Naive thymus-derived CD4-positive, alpha-beta T cell (primary cell): ENCODE measurements around the gene UBASH3A. TPM values are rescaled to one million over a fixed set of nuclear protein-coding genes. Genes with fewer than 3 reads are reported as not detected.
A peak's percentile ranks its signal among the peaks of the same experiment; 100 is the strongest.

Experiments
- ATAC-seq: fragments of 150-1000 bp; cut with Tn5 transposase; 2 replicates; pipeline ENCODE4 v1.10.0; 2021; ENCODE audit warnings: mild to moderate bottlenecking, moderate library complexity
- CTCF ChIA-PET: fragments of 350-600 bp; sonication (Branson Sonifier 250); formaldehyde crosslinking; loops from one replicate; lab custom pipeline; 2021; ENCODE audit warnings: antibody characterized with exemption; lab: Charles Lee
- POLR2A ChIA-PET: fragments of 350-600 bp; sonication (Branson Sonifier 250); formaldehyde crosslinking; loops from one replicate; lab custom pipeline; 2021; ENCODE audit warnings: antibody characterized with exemption, inconsistent platforms; lab: Charles Lee
- DNase-seq, 9 donors: peaks; one replicate each; pipeline versions ENCODE4 v3.0.0 to v3.0.0-alpha.2; 2020 to 2022; ENCODE audit warnings: mixed read lengths in 1 of 9
- H3K27ac ChIP-seq: one replicate; pipeline ENCODE4 v1.7.0; 2013; ENCODE audit warnings: mild to moderate bottlenecking, low read depth, low read length, moderate library complexity
- H3K27me3 ChIP-seq, 2 donors: one replicate each; pipeline ENCODE4 v1.7.0; 2013; ENCODE audit warnings: low read length in 2 of 2, mild to moderate bottlenecking in 2 of 2, moderate library complexity in 2 of 2; ENCODE audit not compliant: control insufficient read depth in 2 of 2, insufficient read depth in 2 of 2
- H3K36me3 ChIP-seq, 3 experiments: 1 replicate in 2 of 3; 2 replicates in 1 of 3; pipeline ENCODE4 v1.7.0; 2013; ENCODE audit warnings: low read length in 3 of 3, mild to moderate bottlenecking in 3 of 3, moderate library complexity in 1 of 3; ENCODE audit not compliant: insufficient read depth in 3 of 3, control insufficient read depth in 2 of 3
- H3K4me1 ChIP-seq, 2 donors: one replicate each; pipeline ENCODE4 v1.7.0; 2013; ENCODE audit warnings: low read length in 2 of 2, mild to moderate bottlenecking in 2 of 2, moderate library complexity in 1 of 2; ENCODE audit not compliant: control insufficient read depth in 2 of 2, insufficient read depth in 2 of 2
- H3K4me3 ChIP-seq: 2 replicates; pipeline ENCODE4 v1.7.0; 2013; ENCODE audit warnings: mild to moderate bottlenecking, low read length
- H3K9me3 ChIP-seq, 3 experiments: 1 replicate in 2 of 3; 2 replicates in 1 of 3; pipeline ENCODE4 v1.7.0; 2013; ENCODE audit warnings: low read length in 3 of 3; ENCODE audit not compliant: control insufficient read depth in 2 of 3
- H3K27ac Mint-ChIP-seq, 9 donors: one replicate each; pipeline ENCODE4 v1.8.0; 2020 to 2022; ENCODE audit warnings: mixed read lengths in 9 of 9, mild to moderate bottlenecking in 8 of 9, moderate library complexity in 5 of 9, inconsistent platforms in 2 of 9
- H3K27me3 Mint-ChIP-seq, 5 donors: one replicate each; pipeline ENCODE4 v1.8.0; 2021 to 2022; ENCODE audit warnings: mixed read lengths in 5 of 5, mild to moderate bottlenecking in 1 of 5
- H3K36me3 Mint-ChIP-seq, 5 donors: one replicate each; pipeline ENCODE4 v1.8.0; 2020 to 2022; ENCODE audit warnings: mixed read lengths in 5 of 5, mild to moderate bottlenecking in 3 of 5, inconsistent platforms in 1 of 5
- H3K4me1 Mint-ChIP-seq, 7 donors: one replicate each; pipeline ENCODE4 v1.8.0; 2020 to 2022; ENCODE audit warnings: mixed read lengths in 7 of 7, mild to moderate bottlenecking in 3 of 7, inconsistent platforms in 1 of 7
- H3K4me3 Mint-ChIP-seq, 10 donors: one replicate each; pipeline ENCODE4 v1.8.0; 2020 to 2022; ENCODE audit warnings: mild to moderate bottlenecking in 10 of 10, mixed read lengths in 10 of 10, moderate library complexity in 6 of 10, inconsistent platforms in 2 of 10
- H3K9me3 Mint-ChIP-seq, 11 donors: one replicate each; pipeline ENCODE4 v1.8.0; 2020 to 2022; ENCODE audit warnings: mixed read lengths in 11 of 11, mild to moderate bottlenecking in 4 of 11, inconsistent platforms in 1 of 11, moderate library complexity in 1 of 11
- intact Hi-C, 2 donors: fragments of 100-400 bp; cut with micrococcal nuclease; formaldehyde crosslinking; loops; one replicate each; pipeline ENCODE4 v1.15.1; 2023
- polyA plus RNA-seq, 2 donors: library from polyadenylated mRNA; unstranded; fragments of 300-500 nt; fragmentation: Illumina TruSeq; gene quantifications; one replicate each; pipeline ENCODE4 v1.2.3, GENCODE V29; 2021
- total RNA-seq, 6 experiments: library from RNA in 5 of 6; stranded (reverse) in 5 of 6; gene quantifications; 1 replicate in 5 of 6; 2 replicates in 1 of 6; pipeline ENCODE4 v1.2.3 and lab custom pipeline; 2021 to 2026

Gene UBASH3A
- total and polyA plus RNA-seq, 7 experiments from 2014 or later, result 41.9 to 101 (median 91.7) TPM

DNA sequence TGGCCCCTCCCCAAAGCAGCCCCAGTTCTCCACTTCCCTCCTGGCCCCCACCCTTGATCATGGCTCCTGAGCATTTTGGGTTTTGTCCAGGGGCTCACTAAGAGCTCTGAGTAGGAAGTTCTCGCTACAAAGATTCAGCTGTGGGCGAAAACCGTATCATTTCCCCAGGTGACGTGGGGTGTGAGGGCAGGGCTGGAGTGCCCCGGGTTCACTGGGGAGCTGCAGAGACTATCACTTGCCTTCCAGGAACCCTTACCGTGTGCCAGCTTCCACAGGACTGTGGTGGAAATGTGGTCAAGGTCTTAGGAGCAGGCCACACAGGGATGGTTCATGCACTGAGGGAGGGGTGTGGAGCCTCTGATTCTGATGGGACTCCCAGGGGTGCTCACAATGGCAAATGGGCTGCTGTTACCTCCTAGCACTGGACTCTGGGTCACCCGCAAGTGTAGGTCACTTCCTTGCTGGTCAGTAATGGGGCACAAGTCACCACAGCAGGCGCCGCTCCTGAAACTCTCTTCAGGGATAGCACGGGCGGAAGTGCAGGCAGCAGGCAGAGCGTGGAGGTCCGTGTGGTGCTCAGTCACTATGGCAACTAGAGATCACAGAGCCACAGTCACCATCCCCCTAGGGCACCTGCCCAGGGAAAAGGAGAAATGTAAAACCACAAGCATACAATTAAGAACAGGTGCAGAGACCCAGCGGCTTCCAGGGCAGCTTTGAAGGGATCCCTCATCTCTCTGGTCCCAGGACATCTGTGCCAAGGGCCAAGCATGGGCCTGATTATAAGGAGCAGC, 56.9 kb downstream of the UBASH3A start:
- ATAC-seq, result peak; percentile 81
- intact Hi-C loops, result loop anchor here (1.0 to 5.0 kb wide), 6 partner anchors 10 to 228 kb away; partner anchors contain the start of genes RSPH1 (in 1 of the 2) and TMPRSS3 (in 1 of the 2)
- DNase-seq, result peak in 8 of 9 donors; percentile 31 to 84 (median 80)
- peaks cover 17 to 61% of the 10 kb centered on the region in 2 donors for H3K4me1 ChIP-seq
- Mint-ChIP-seq H3K4me1 (peaks cover 54 to 81% (median 79%) of the 10 kb centered on the region in 7 donors), H3K27ac (peak overlapping the region; percentile 59 to 99 (median 96)), H3K36me3 (peaks cover 0 to 7% (median 0%) of the 10 kb centered on the region in 5 donors), H3K27me3 (no peaks in the 10 kb centered on the region), H3K9me3 (peaks cover 0 to 4% (median 0%) of the 10 kb centered on the region in 11 donors), H3K4me3 (peak overlapping the region in 9 of 10 donors; percentile 58 to 85 (median 78))
- POLR2A ChIA-PET, result interaction anchor here (1.3 to 2.0 kb wide), 3 partner anchors 53 to 67 kb away, joined by 4 to 5 read pairs (median 4); partner anchors contain the start of genes SLC37A1 and UBASH3A
- H3K27ac ChIP-seq, result peak overlapping the region; percentile 73
- peak overlapping the region; percentile 30 for H3K4me3 ChIP-seq
- CTCF ChIA-PET, result interaction anchor here (0.7 to 2.1 kb wide), 2 partner anchors 11 to 91 kb away, joined by 3 to 8 read pairs; no protein-coding TSS in a partner anchor
- no peaks in the 10 kb centered on the region for H3K36me3 ChIP-seq
- H3K27me3 ChIP-seq, result no peaks in the 10 kb centered on the region
- H3K9me3 ChIP-seq, result no peaks in the 10 kb centered on the region

DNA sequence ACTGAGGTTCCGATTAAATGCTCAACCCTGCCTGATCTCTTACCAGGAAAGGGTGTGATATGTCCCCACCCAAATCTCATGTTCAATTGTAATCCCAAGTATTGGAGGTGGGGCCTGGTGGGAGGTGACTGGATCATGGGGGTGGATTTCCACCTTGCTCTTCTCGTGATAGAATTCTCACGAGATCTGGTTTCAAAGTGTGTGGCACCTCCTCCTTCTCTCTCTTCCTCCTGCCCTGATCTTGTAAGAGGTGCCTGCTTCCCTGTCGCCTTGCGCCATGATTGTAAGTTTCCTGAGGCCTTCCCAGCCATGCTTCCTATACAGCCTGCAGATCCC, 57.5 kb downstream of the UBASH3A start:
- H3K9me3 Mint-ChIP-seq, result peaks cover 0 to 4% (median 0%) of the 10 kb centered on the region in 11 donors
- Histone ChIP-seq H3K4me1 (peaks cover 18 to 61% of the 10 kb centered on the region in 2 donors), H3K27me3 (no peaks in the 10 kb centered on the region), H3K27ac (peak overlapping the region; percentile 73), H3K4me3 (no peak overlapping the region), H3K9me3 (no peaks in the 10 kb centered on the region), H3K36me3 (no peaks in the 10 kb centered on the region)
- CTCF ChIA-PET, result interaction anchor here (0.8 to 1.2 kb wide), 2 partner anchors 151 to 286 kb away, joined by 3 to 5 read pairs; no protein-coding TSS in a partner anchor
- intact Hi-C loops, result loop anchor here (2.0 to 5.0 kb wide), 4 partner anchors 36 to 229 kb away; partner anchors contain the start of gene TMPRSS3 (in 1 of the 2)
- POLR2A ChIA-PET, result interaction anchor here (1.3 to 2.0 kb wide), 4 partner anchors 11 to 66 kb away, joined by 4 to 7 read pairs (median 4); partner anchors contain the start of genes SLC37A1 and UBASH3A
- ATAC-seq (no peak), DNase-seq (no peak)
- H3K27me3 Mint-ChIP-seq, result no peaks in the 10 kb centered on the region
- peaks cover 52 to 78% (median 77%) of the 10 kb centered on the region in 7 donors for H3K4me1 Mint-ChIP-seq
- peak overlapping the region; percentile 59 to 99 (median 96) for H3K27ac Mint-ChIP-seq
- H3K36me3 Mint-ChIP-seq, result peaks cover 0 to 7% (median 0%) of the 10 kb centered on the region in 5 donors
- peak overlapping the region; percentile 13 to 85 (median 77) for H3K4me3 Mint-ChIP-seq

DNA sequence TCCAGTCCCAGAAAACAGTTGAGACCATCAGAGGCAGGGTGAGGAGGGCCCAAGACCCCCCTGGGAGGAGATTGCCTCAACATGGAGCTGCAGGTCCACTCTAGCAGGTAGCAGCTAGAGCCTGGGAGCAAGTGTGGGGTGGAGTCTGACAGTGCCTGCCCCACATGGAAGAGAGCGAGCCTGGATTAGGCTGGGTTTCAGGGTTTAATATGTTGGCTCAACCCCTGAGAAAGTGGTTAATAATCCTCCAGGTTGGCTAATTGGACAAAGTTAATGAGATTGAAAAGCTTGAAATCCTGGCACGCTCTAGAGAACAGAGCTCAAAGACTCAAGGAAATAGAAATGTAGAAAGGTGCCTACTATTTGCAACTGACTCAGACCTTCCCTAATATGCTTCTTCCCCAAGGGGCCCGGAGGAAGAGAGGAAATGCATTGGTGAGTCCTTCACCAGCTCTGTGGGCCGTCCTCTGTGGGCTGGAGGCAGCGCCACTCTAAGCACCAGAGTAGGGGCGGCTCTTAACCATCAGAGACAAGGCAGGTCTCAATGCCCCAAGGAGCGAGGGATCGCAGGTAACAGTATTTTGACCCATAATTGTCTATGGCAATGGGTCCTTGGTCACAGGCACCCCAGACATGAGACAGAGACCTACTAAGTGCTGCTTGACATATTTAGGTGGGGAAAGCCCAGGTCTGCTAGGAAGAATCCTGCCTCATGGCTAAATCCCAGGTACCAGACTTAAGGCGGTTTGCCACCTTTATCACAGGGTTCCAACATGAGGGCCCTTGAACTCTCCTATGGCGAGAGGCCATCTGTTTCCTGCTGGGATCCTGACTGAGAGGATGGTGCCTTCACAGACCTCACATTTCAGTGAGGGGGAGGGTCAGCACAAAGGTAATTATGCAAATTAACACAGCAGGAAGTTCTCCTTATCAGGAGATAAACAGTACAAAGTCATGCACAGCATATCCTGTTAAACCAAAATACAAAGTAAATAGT, 58.5 kb downstream of the UBASH3A start:
- intact Hi-C loops, result loop anchor here (2.0 to 5.0 kb wide), 4 partner anchors 37 to 230 kb away; partner anchors contain the start of gene TMPRSS3 (in 1 of the 2)

DNA sequence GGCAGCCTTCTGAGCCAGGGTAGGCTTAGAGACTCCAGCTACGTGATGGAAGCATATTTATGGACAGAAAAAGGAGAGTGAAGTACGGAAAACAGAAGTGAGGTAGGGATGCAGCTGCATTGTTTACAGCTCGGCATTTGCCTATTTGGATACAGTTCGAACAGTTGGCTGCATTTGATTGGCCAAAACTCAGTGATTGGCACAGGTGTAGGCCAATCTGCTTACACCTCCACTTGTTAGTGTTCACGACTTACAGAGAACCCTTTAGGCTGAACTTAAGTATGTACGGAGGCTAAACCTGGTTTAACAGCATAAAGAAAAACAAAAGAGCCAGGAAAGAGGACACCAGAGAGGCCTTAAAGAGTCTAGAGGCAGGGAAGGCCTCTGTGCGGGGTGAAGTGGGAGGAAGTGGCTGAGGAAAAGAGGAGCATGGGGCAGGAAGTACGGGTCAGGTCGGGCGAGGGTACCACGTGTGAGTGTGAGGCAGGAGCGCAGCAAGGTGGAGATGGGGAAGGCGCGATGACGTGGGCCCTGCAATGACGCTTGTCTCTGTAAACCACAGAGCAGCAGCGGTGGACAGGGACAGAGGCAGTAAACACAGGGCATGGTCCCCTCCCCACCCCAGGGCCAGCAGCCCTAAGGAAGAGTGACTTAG, 60.3 kb downstream of the UBASH3A start:
- no peaks in the 10 kb centered on the region for H3K9me3 ChIP-seq
- ATAC-seq (peak; percentile 74), DNase-seq (peak; percentile 37 to 82 (median 73))
- Mint-ChIP-seq H3K36me3 (peaks cover 0 to 7% (median 0%) of the 10 kb centered on the region in 5 donors), H3K27me3 (peaks cover 0 to 3% (median 0%) of the 10 kb centered on the region in 5 donors), H3K27ac (peak overlapping the region; percentile 80 to 95 (median 92)), H3K4me3 (peak overlapping the region; percentile 39 to 81 (median 69)), H3K9me3 (peaks cover 0 to 4% (median 0%) of the 10 kb centered on the region in 11 donors), H3K4me1 (peaks cover 52 to 75% (median 68%) of the 10 kb centered on the region in 7 donors)
- intact Hi-C loops, result loop anchor here (1.0 to 5.0 kb wide), 4 partner anchors 32 to 232 kb away; partner anchors contain the start of genes RSPH1 (in 2 of the 2) and TMPRSS3 (in 1 of the 2)
- peak overlapping the region; percentile 12 for H3K4me3 ChIP-seq
- peaks cover 18 to 56% of the 10 kb centered on the region in 2 donors for H3K4me1 ChIP-seq
- CTCF ChIA-PET, result no interaction called here
- H3K27me3 ChIP-seq, result no peaks in the 10 kb centered on the region
- POLR2A ChIA-PET, result interaction anchor here (0.6 to 0.8 kb wide), 4 partner anchors 63 to 1209 kb away, joined by 3 to 4 read pairs (median 3); no protein-coding TSS in a partner anchor
- peak overlapping the region; percentile 55 for H3K27ac ChIP-seq
- H3K36me3 ChIP-seq, result no peaks in the 10 kb centered on the region

More for the DNA sequence above, 58.5 kb downstream of the UBASH3A start:
- peaks cover 18 to 56% of the 10 kb centered on the region in 2 donors for H3K4me1 ChIP-seq
- peaks cover 48 to 71% (median 67%) of the 10 kb centered on the region in 7 donors for H3K4me1 Mint-ChIP-seq
- H3K27me3 Mint-ChIP-seq, result no peaks in the 10 kb centered on the region
- H3K27me3 ChIP-seq, result no peaks in the 10 kb centered on the region
- ChIA-PET POLR2A (interaction anchor here (1.2 to 2.0 kb wide), 5 partner anchors 12 to 65 kb away, joined by 4 to 7 read pairs (median 4); partner anchors contain the start of genes SLC37A1 and UBASH3A), CTCF (interaction anchor here (0.6 to 1.2 kb wide), 4 partner anchors 12 to 285 kb away, joined by 3 to 5 read pairs (median 3); no protein-coding TSS in a partner anchor)
- H3K9me3 Mint-ChIP-seq, result peaks cover 0 to 4% (median 0%) of the 10 kb centered on the region in 11 donors
- no peak for ATAC-seq
- peaks cover 0 to 7% (median 0%) of the 10 kb centered on the region in 5 donors for H3K36me3 Mint-ChIP-seq
- peak overlapping the region; percentile 73 for H3K27ac ChIP-seq
- no peak for DNase-seq
- no peak overlapping the region for H3K4me3 ChIP-seq
- no peaks in the 10 kb centered on the region for H3K9me3 ChIP-seq
- peak overlapping the region in 6 of 10 donors; percentile 20 to 85 (median 76) for H3K4me3 Mint-ChIP-seq
- no peaks in the 10 kb centered on the region for H3K36me3 ChIP-seq
- peak overlapping the region in 8 of 9 donors; percentile 87 to 99 (median 96) for H3K27ac Mint-ChIP-seq

DNA sequence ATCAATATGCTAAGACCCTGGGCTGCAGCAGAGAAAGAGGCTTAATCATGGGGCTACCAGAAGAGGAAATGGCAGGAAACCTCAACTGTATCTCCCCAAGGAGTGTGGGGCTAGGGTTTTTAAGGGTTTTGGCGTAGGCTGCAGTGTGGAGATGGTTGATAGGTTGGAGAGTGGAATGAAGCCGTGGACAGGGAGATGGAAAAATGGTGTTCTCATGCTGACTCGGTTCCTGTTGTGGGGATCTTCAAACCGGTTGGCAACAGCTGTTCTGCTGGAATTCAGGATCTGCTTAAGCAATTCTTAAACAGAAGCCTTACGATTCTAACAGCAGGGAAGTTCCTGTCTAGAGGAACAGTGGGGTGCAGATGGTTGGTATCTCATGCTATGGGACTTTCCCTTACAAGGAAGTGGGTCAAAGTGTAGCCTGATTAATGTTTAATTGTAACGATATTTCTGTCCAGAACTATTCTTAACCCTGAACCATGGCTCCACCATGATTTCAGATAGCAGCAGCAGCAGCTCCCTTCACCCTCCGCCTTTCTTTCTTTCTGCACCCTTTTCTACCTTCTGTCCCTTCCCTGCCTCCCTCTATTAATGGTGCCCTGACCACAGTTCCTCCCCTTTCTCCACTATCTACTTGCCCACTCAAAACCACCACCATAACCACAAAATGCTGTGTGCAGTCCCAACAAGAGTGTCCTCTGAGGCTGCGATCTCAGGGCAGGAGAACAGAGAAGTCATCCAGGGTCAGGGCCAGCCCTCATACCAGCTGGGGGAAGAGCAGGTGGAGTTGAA, 61.5 kb downstream of the UBASH3A start:
- H3K4me1 ChIP-seq, result peaks cover 18 to 52% of the 10 kb centered on the region in 2 donors

More for the DNA sequence above, 61.5 kb downstream of the UBASH3A start:
- Histone ChIP-seq H3K4me3 (no peak overlapping the region), H3K27me3 (no peaks in the 10 kb centered on the region), H3K36me3 (no peaks in the 10 kb centered on the region), H3K9me3 (no peaks in the 10 kb centered on the region), H3K27ac (no peak overlapping the region)
- no peak for ATAC-seq
- DNase-seq, result no peak
- CTCF ChIA-PET, result no interaction called here
- POLR2A ChIA-PET, result interaction anchor here (0.6 to 1.4 kb wide), 2 partner anchors 9 to 64 kb away, joined by 3 read pairs; no protein-coding TSS in a partner anchor
- intact Hi-C loops, result loop anchor here in 1 of 2 donors (5.0 kb wide), 1 partner anchor 72 kb away; no protein-coding TSS in a partner anchor
- H3K27me3 Mint-ChIP-seq, result peaks cover 0 to 6% (median 0%) of the 10 kb centered on the region in 5 donors
- H3K27ac Mint-ChIP-seq, result peak overlapping the region; percentile 57 to 95 (median 88)
- peaks cover 50 to 67% (median 62%) of the 10 kb centered on the region in 7 donors for H3K4me1 Mint-ChIP-seq
- peaks cover 0 to 7% (median 0%) of the 10 kb centered on the region in 5 donors for H3K36me3 Mint-ChIP-seq
- peak overlapping the region in 7 of 10 donors; percentile 0 to 78 (median 30) for H3K4me3 Mint-ChIP-seq
- peaks cover 0 to 4% (median 0%) of the 10 kb centered on the region in 11 donors for H3K9me3 Mint-ChIP-seq
